Hippocampal formation (tissue), 2 donors: ENCODE results near the gene GLRX5.

Experiments
- DNase-seq, 2 donors: peaks; one replicate each; lab custom pipeline; 2025; lab: John Stamatoyannopoulos, UW

GLRX5 gene

DNA sequence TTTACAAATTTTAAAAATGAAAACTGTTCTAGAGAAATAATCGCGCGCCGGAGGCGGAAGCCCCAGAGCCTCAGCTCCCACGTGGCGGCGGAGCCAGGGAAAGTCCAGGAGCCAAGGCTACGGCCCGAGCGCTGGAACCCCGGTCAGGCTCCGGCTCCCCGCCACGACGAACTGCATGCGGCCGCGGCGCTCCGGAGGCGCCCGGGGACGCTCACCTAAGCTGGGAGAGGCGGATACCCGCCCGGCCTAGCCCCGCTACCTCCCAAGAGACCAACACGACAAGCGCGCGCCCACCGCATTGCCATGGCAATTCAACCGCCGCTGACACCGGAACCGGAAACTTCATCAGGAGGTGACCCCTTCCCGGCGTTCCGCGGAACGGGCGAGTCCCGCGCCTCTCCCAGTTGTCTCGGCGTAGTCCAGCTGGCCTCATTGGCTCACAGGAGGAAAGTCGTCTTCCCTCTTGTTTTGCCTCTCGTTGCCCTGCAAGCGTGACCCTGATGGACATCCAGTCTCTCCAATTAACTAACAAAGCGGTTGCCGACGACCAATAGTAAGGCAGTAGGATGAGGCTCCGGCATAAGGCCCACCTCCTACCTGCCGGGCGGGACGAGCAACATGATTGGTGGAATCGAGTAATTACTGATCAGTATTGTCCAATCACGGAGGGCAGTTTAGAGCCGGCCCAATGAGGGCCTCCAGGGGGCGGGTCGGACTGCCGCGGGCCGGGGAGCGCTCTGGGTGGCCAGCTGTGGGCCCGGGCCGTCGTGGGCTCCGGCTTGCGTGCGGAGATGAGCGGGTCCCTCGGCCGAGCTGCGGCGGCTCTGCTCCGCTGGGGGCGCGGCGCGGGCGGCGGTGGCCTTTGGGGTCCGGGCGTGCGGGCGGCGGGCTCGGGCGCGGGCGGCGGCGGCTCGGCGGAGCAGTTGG is at the start of gene GLRX5:
Gene GLRX5, plus strand, starts transcription at position 752 of the 927 bp plus-strand sequence. Its CDS starts 40 bp downstream, at position 792.
- DNase-seq = peak; percentile 99

DNA sequence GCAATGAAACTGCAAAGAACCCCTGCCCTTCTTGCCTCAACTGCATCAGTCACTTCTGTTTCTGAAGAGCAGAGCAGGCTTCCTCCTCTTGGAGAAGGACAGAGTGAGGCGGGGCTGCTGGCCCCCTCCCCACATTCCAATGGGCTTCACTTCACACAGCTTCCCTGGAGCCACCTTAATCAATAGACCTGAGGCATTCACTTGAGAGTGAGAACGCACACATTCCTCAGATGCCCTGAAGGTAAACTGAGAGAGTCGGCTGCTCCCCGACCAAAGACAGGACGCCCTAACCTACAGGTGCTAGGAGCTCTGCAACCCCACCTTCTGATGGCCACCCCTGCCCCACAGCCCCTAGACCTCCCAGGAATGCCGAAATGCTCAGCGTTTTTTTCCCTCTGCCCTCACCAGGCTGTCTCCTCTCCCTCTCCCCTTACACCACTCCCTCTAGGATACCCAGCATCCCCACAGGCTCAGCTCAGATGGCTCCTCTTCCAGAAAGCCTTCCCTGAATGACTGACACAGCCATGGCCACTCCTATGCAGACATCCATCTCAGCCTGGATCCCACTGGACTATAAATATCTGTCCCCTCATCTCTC is 49.5 kb upstream of the GLRX5 start:
- DNase-seq = no peak

DNA sequence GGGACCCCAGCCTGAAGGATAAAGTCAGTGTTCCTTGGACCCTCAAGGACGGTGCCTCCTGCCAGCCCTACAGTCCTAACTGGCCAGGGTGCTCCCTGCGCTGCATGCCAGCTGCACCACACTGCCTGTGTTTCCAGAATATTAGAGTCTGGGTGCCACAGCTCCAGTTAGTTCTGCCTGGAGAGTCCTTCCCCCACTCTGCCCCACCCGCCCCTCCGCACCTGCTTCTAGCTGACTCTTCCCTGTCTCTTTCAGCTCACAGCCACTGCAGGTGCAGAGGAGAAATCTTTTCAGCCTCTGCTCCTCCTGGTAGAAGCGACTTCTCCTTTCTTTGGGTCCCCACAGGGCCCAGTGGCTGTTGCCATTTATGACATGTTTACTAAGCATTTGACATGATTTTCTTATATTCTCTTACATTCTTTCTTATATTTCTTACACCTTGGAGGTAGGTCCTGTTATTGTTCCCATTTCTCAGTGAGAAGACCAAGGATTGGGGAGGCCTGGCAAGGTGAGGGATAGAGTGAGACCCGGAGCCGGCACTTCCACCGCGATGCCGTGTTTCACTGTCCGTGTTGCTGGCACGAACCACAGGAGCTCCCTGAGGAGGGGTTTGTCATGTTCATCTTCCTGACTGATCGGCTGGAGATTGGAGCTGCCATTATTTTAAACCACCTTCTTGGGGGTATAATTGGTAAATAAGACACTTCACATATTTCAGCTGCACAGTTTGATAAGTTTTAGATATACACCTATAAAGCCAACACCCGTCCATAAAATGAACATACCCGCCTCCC is 47.8 kb upstream of the GLRX5 start:
- DNase-seq = no peak

DNA sequence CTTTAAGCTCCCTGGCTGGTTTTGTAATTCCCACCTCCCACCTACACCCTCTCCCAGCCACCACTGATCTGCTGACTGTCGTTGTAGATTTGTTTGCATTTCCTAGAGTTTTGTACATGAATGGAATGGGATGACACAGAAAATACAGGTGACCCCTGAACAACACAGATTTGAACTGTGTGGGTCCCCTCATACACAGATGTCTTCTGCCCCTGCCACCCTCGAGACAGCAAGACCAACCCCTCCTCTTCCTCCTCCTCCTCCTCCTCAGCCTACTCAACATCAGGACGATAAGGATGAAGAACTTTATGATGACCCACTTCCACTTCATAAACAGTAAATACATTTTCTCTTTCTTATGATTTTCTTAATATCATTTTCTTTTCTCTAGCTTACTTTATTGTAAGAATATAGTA is 47.2 kb upstream of the GLRX5 start:
- DNase-seq = no peak

DNA sequence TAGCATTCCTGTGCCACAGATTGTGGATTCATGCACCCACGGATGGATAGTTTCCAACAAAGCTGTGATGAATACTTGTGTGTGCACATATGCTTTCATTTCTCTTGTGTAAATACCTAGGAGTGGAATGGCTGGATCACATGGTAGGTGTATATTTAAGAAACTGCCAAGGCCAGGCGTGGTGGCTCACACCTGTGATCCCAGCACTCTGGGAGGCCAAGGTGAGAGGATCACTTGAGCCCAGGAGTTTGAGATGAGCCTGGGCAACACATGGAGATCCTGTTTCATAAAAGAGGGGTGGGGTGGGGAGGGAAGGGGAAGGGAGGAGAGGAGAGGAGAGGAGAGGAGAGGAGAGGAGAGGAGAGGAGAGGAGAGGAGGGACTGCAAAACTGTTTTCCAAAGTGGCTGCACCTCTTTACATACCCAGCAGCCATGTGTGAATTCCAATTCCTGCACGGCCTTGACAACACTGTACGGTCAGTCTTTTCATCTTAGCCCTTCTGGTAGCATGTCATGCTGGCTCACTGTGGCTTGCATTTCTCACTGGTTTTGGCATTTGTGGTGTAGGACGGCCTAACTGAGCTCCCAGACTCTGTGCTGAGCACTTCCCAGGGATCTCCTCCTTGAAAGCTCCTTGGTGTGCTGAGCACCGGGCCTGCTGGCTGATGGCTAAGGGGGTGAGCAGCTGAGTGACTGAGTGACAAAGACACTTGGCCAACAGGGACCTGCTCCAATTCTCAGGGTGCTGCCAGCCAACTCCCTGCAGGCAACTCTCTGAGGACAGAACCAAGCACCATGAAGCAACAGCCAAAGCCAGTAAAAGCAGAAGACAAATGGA is 46.3 kb upstream of the GLRX5 start:
- peak; percentile 39 to 51 for DNase-seq

DNA sequence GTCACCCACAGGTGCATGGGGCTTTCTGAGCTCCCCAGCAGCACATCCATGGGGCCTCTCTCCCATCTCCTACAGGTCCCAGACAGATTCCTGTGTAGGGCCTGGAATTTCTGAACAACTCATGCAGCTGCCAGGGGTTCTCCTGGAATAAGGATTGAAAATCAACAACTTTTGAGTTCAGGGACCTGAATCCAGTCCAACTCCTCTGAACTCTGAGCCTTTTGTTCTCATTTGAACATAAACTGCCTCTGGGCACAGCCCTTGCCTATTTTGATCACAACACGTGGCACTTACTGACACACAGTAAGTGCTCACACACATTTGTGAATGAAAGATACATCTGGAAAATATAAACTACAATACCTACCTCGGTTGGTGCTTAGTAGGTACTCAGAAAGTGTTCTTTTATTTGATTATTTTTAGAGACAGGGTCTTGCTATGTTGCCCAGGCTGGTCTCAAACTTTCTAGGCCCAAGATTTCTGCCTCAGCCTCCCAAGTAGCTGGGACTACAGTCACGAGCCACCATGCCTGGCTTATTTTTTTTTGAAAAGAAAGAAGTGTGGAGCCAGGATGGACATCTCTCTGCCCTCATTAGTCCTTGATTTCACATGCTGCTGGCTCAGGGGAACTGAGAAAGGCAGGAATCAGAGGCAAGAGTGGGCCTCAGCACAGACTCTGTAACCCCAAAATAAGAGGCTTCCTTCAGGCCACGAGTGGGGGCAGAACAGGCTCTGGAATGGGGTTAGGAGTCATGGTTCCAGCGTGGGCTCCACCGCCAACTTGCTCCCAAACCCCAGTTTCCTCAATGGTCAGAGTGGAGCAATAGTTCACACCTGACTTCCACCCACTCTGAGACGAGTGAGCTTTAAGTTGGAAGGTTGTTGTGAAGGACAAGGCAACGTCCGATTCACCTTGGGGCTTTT is 45.4 kb upstream of the GLRX5 start:
- DNase-seq = no peak

DNA sequence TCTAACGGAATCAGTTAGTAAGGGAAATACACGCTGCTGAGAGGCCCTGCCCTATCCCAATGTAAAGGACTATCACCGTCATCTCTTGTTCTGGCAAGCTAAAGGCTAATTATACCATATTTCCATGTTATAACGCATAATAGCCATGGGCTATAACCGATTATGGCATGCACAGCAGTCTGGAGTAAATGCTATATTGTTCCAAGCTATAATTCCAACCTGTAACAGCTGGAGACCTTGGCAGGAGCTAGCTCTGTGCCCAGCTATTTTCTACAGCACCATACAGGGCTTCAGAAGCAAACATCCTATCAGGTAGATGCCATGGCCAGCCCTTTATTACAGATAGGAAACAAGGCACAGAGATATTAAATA is 44.7 kb upstream of the GLRX5 start:
- no peak for DNase-seq

DNA sequence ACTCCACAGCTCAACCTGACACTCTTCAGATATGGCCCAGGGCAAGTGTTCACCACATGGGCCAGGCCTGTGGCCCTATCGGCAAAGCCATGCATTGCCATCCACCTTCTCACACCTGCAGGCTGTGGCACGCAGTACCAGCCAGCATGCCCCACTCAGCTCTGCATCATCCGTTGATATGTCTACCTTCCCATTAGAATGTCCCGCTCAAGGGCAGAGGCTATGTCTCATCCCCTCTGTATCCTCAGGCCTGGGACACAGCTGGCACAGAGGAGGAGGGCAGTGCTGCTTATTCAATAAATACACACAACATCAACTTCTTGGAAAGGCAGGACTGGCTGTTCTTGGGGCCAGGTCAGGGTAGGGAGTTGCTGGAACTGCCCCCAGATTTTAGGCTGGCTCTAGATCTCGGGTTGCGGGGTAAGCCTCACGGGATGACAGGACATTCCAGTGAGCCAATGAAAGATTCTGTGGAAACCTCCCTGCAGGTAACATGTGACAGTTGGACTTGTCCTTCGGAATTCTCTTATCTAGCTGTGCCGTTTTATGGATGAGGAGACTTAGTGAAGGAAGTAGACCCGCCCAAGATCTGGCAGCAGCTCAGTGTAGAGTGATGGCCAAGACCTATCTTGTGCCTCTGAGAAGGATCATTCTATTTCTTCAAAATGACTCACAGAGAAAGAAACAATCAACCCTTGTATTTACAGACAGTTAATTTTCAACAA is 44.0 kb upstream of the GLRX5 start:
- DNase-seq = no peak

DNA sequence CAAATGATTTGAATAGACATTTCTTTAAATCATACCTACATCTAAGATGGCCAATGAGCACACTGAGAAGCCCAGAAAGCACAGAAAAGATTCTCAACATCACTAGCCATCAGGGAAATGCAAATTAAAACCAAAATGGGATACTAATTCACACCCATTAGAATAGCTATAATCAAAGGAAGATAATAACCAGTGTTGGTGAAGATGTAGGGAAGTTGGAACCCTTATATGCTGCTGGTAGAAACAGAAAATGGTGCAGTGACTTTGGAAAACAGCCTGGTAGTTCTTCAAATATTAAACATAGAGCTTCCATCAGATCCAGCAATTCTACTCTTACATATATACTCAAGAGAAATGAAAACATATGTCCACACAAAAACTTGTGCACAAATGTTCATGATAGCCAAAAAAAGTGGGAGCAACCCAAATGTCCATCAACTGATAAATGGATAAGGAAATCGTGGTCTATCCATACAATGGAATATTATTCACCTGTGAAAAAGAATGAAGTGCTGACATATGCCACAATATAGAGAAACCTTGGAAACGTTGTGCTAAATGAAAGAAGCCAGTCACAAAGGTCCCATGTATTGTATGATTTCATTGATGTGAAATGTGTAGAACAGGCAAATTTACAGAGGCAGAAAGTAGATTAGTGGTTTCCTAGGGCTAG is 42.8 kb upstream of the GLRX5 start:
- no peak for DNase-seq

DNA sequence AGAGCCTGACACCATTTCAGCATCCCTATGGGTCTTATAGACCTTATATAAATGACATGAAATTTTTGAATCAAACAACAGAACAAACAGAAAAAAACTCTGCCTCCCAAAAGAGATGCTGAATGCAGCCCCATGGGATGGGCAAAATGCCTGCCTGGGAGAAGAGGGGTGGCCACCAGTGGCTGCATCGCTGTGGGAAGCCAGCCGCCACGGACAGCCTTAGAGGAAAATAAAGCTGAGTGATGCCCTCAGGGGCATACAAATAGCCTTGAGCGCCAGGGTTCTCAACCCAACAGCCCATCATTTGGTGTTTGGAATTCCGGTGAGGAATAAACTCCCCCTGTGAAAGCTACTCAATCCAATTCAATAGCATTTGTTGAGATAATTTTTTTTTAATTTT is 41.3 kb upstream of the GLRX5 start:
- no peak for DNase-seq

DNA sequence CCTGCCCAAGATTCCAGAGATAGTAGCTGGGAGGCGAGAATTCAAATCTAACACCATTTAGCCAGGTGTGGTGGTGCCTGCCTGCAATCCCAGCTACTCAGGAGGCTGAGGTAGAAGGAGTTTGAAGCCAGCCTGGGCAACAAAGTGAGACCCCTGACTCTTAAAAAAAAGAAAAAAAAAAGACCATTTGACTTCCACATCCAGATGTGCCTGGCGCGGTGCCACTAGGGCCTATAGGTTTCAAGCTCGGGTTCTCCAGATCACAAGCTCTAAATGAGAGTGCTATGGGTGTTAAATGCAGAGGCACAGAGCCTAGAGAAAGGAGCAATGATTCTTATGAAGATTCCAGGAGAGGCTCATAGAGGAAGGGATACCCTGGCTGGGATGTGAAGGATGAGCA is 40.9 kb upstream of the GLRX5 start:
- no peak for DNase-seq

DNA sequence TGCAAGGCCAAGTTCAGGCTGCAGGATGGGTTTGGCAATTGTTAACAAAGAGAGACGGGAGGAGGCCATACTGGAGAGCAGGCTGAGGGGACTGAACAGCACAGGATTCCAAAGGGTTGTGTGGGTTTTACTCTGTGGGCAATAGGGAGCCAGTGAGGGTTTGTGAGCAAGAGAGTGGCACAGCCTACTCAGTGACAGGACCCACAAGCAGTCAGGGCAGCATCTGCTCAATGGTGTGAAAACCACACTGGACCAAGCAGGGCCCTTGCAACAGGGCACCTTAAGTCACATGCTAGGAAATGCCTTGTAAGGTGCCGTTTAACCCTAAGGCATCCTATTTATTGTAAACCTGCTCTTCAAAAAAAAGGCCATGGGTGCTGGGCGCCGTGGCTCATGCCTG is 40.4 kb upstream of the GLRX5 start:
- DNase-seq = no peak

DNA sequence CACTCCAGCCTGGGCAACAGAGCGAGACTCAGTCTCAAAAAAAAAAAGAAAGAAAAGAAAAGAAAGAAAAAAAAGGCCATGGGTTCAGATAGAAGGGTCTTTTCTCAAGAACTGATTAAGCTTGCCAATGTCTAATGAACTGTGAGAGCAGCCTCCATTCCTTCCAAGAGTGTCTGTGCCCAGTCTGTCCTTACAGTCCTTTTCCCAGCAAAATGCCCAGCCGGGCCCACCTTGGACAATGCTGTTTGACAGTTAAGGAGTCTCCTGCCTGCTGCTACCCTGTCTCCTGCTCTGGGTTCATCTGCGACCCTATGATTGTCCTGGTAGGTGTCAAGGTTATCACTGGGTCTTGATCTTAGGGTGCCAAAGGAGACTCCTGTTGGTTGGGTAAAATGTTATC is 39.8 kb upstream of the GLRX5 start:
- DNase-seq = peak in 1 of 2 donors; percentile 32

DNA sequence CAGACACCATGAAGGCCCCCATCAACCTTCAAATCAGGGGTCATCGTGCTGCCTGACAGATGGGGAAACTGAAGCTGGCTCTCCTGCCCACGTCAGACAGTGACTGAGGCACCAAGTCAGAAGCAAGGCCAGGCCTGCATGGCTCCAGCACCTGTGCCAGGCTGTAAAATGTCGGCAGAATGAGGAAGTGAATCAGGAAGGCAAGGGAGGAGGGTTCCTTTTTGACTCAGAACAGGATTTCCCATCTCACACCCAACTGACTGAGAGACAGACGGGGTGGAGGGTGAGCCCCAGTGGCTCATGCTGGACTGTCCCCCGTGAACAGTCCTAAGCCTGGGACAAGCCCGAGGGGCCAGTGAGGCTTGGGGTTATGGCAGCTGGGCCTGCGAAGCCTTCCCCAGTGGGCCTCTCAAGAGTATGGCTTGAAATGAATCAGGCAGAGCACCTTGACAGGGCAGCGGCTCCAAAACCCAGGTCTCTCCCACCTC is 39.3 kb upstream of the GLRX5 start:
- DNase-seq = no peak

DNA sequence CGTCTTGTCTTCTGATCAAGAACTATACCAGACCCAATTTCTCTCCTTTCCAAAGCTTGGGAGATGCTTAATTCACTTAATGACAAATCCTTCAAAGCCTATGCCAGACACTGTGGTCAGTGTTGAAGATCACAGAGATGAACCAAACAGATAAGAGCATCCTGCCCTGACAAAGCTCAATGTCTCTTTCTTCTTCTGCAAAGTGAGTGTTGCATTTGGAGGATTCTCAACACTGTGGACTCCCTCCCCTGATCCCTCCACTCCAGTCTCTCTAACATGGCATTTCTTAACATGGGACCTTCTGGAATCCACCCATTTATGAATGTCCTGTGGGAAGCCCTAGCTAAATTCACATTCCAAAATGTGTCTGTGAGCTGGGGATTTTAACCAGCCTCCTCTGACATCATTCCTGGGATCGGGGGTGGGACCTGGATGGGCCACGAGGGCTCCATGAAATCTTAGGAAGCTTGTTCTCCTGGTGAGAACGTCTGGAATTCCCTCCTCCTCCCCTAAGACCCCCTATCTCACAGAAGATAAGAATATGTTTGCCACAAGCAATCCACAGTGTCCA is 38.7 kb upstream of the GLRX5 start:
- no peak for DNase-seq

DNA sequence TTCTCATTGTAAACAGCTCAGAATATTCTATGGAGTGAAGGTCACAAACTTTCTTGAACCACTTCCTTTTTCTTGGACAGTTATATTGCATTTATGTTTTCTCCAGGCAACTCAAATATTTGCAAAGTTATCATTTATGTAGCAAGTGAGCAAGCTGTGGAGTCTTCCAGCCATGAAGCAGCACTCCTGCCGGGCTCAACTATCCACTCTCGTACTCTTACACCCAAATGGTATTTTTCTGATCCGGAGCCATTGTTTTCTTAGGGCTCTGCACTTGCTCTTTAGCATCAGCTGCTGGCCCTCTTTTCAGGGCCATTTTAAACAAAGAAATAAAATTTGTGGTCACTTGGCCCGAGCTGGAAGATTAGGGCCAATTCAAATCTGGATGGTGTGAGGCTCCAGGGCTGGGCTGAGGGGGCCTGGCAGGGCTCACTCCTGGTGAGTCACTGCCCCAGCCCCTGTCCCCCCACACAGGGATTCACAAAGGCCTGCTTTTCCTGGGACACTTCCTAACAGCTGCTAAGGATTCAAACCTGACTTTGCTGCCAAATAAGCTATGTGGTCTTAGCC is 38.1 kb upstream of the GLRX5 start:
- no peak for DNase-seq

DNA sequence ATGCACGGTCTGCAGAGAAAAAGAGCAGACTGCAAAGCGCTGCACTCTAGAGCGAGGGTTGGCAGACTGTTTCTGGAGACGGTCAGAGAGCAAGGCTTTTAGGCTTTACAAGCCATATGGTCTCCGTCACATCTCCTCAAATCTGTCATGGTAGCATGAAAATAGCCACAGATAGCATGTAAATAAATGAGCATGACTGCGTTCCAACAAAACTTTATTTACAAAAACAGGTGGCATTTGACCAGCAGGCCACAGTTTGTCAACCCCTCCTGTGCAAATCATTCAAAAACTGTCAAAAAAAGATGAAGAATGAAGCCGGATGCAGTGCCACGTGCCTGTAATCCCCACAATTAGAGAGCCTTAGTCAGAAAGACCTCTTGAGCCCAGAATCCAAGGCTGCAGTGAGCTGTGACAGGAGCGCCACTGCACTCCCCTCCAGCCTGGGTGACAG is 37.3 kb upstream of the GLRX5 start:
- no peak for DNase-seq

DNA sequence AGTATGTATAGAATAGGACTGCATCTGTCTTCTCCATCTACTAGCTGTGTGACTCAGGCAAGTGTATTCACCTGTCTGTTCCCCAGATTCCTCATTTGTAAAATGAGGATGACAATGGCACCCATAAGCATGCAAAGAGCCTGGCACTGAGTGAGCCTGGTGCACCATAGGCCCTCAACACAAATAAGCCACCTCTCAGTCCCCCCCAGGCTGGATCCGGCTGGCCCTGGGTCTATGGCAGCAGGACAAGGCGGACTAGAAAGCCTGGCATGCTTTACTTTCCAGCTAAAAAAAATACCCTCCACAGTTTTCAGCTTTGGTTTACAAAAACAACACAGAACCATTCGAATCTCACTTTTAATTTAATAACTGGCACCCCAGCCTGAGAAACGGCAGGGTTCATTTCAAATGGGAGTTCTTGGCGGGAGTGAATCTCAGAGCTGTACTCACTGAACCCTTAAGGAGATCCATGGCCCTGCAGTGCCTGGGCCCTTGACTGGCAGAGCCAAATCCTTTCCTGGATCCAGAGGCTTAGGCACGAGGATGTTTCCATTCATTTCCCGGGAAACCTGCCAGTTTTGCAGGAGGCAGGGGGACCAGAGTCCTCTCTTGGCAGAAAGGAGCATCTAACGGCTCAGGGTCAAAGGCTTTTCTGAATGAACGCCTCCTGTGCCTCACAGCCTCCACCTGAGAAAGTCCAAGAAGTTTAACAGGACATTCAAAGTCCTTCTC is 36.1 kb upstream of the GLRX5 start:
- DNase-seq = peak; percentile 61 to 65
